CD4-positive, alpha-beta memory T cell (primary cell): Measurements from ENCODE around the gene METRNL. TPM values are rescaled to one million over a fixed set of nuclear protein-coding genes. Genes with fewer than 3 reads are reported as not detected.

Source experiments
- CTCF ChIA-PET: fragments of 350-600 bp; sonication (Branson Sonifier 250); formaldehyde crosslinking; loops from one replicate; lab custom pipeline; 2021; ENCODE audit warnings: inconsistent platforms; ENCODE audit not compliant: partially characterized antibody; lab: Charles Lee
- POLR2A ChIA-PET: fragments of 350-600 bp; sonication (Branson Sonifier 250); formaldehyde crosslinking; loops from one replicate; lab custom pipeline; 2021; ENCODE audit not compliant: partially characterized antibody; lab: Charles Lee
- DNase-seq, 5 donors: peaks; one replicate each; pipeline versions ENCODE4 v3.0.0 to v3.0.0-alpha.2; 2020 to 2022; ENCODE audit warnings: mixed read lengths in 1 of 5
- H3K27ac ChIP-seq: one replicate; pipeline ENCODE4 v1.7.0; 2013; ENCODE audit warnings: low read depth, low read length
- H3K27me3 ChIP-seq: 2 replicates; pipeline ENCODE4 v1.7.0; 2013; ENCODE audit warnings: mild to moderate bottlenecking, low read length, moderate library complexity; ENCODE audit not compliant: insufficient read depth
- H3K36me3 ChIP-seq: 2 replicates; pipeline ENCODE4 v1.7.0; 2013; ENCODE audit warnings: mild to moderate bottlenecking, low read length, moderate library complexity; ENCODE audit not compliant: insufficient read depth
- H3K4me1 ChIP-seq: 2 replicates; pipeline ENCODE4 v1.7.0; 2013; ENCODE audit warnings: mild to moderate bottlenecking, low read length, moderate library complexity; ENCODE audit not compliant: insufficient read depth
- H3K4me3 ChIP-seq, 2 donors: one replicate each; pipeline ENCODE4 v1.7.0; 2013; ENCODE audit warnings: low read length in 2 of 2, mild to moderate bottlenecking in 1 of 2
- H3K9me3 ChIP-seq, 2 donors: one replicate each; pipeline ENCODE4 v1.7.0; 2013; ENCODE audit warnings: low read length in 2 of 2, control low read depth in 1 of 2; ENCODE audit not compliant: control insufficient read depth in 1 of 2
- H3K27ac Mint-ChIP-seq, 7 donors: one replicate each; pipeline ENCODE4 v1.8.0; 2020 to 2021; ENCODE audit warnings: mixed read lengths in 7 of 7, mild to moderate bottlenecking in 6 of 7, inconsistent platforms in 3 of 7, moderate library complexity in 3 of 7
- H3K27me3 Mint-ChIP-seq, 2 donors: one replicate each; pipeline ENCODE4 v1.8.0; 2020 to 2021; ENCODE audit warnings: mixed read lengths in 2 of 2
- H3K36me3 Mint-ChIP-seq, 2 donors: one replicate each; pipeline ENCODE4 v1.8.0; 2020 to 2021; ENCODE audit warnings: mixed read lengths in 2 of 2, inconsistent platforms in 1 of 2, mild to moderate bottlenecking in 1 of 2
- H3K4me1 Mint-ChIP-seq, 4 donors: one replicate each; pipeline ENCODE4 v1.8.0; 2020 to 2021; ENCODE audit warnings: mixed read lengths in 4 of 4, mild to moderate bottlenecking in 1 of 4
- H3K4me3 Mint-ChIP-seq, 8 donors: one replicate each; pipeline ENCODE4 v1.8.0; 2020 to 2021; ENCODE audit warnings: mixed read lengths in 8 of 8, mild to moderate bottlenecking in 7 of 8, moderate library complexity in 6 of 8, inconsistent platforms in 3 of 8
- H3K9me3 Mint-ChIP-seq, 8 donors: one replicate each; pipeline ENCODE4 v1.8.0; 2020 to 2021; ENCODE audit warnings: mixed read lengths in 8 of 8, mild to moderate bottlenecking in 5 of 8, inconsistent platforms in 3 of 8, moderate library complexity in 1 of 8
- intact Hi-C: fragments of 100-400 bp; cut with micrococcal nuclease; formaldehyde crosslinking; loops from one replicate; pipeline ENCODE4 v1.15.1; 2023
- polyA plus RNA-seq, 2 donors: library from polyadenylated mRNA; unstranded; fragments of 300-500 nt; fragmentation: Illumina TruSeq; gene quantifications; one replicate each; pipeline ENCODE4 v1.2.3, GENCODE V29; 2021
- total RNA-seq, 2 experiments: library from RNA; stranded (reverse); gene quantifications; one replicate each; pipeline ENCODE4 v1.2.3, GENCODE V29; 2021

Gene METRNL
- total and polyA plus RNA-seq, 4 experiments from 2014 or later = 0.67 to 6.5 (median 4.0) TPM

- peaks cover 0 to 4% (median 0%) of the 10 kb centered on the region in 8 donors for H3K9me3 Mint-ChIP-seq
- Histone ChIP-seq H3K27ac (no peak overlapping the region), H3K9me3 (no peaks in the 10 kb centered on the region), H3K4me3 (no peak overlapping the region), H3K36me3 (no peaks in the 10 kb centered on the region), H3K27me3 (no peaks in the 10 kb centered on the region), H3K4me1 (peaks cover 11% of the 10 kb centered on the region)
- H3K4me3 Mint-ChIP-seq = peak overlapping the region in 6 of 8 donors; percentile 13 to 71 (median 28)
- ChIA-PET CTCF (no interaction called here), POLR2A (interaction anchor here (1.3 to 1.4 kb wide), 2 partner anchors 24 to 214 kb away, joined by 3 to 4 read pairs; no protein-coding TSS in a partner anchor)
- no peak for DNase-seq
- H3K27ac Mint-ChIP-seq = peak overlapping the region in 2 of 7 donors; percentile 6 to 14
- intact Hi-C loops = no loop called here
- peaks cover 5 to 14% (median 10%) of the 10 kb centered on the region in 4 donors for H3K4me1 Mint-ChIP-seq
- H3K36me3 Mint-ChIP-seq = no peaks in the 10 kb centered on the region
- no peaks in the 10 kb centered on the region for H3K27me3 Mint-ChIP-seq
These were observed 2.0 kb upstream of the METRNL start for GRCh38 chr17:83077411-83077810.

GRCh38 chr17:83077939-83078338 is 1.5 kb upstream of the METRNL start:
- Histone ChIP-seq H3K4me1 (peaks cover 12% of the 10 kb centered on the region), H3K4me3 (no peak overlapping the region), H3K27me3 (no peaks in the 10 kb centered on the region), H3K36me3 (no peaks in the 10 kb centered on the region), H3K27ac (no peak overlapping the region), H3K9me3 (no peaks in the 10 kb centered on the region)
- POLR2A ChIA-PET = interaction anchor here (1.3 to 2.5 kb wide), 3 partner anchors 24 to 30 kb away, joined by 3 to 19 read pairs (median 9); no protein-coding TSS in a partner anchor
- Mint-ChIP-seq H3K27me3 (no peaks in the 10 kb centered on the region), H3K36me3 (no peaks in the 10 kb centered on the region), H3K4me1 (peaks cover 6 to 19% (median 15%) of the 10 kb centered on the region in 4 donors), H3K9me3 (peaks cover 0 to 4% (median 0%) of the 10 kb centered on the region in 8 donors), H3K27ac (peak overlapping the region in 1 of 7 donors; percentile 14), H3K4me3 (peak overlapping the region; percentile 44 to 75 (median 70))
- intact Hi-C loops = no loop called here
- DNase-seq = no peak
- CTCF ChIA-PET = no interaction called here

- Histone ChIP-seq H3K4me1 (peaks cover 20% of the 10 kb centered on the region), H3K9me3 (no peaks in the 10 kb centered on the region), H3K27me3 (no peaks in the 10 kb centered on the region), H3K4me3 (peak overlapping the region in 1 of 2 donors; percentile 49), H3K36me3 (no peaks in the 10 kb centered on the region), H3K27ac (no peak overlapping the region)
- DNase-seq = peak in 2 of 5 donors; percentile 21 to 27
- H3K27me3 Mint-ChIP-seq = no peaks in the 10 kb centered on the region
- peak overlapping the region in 1 of 7 donors; percentile 14 for H3K27ac Mint-ChIP-seq
- H3K36me3 Mint-ChIP-seq = peaks cover 0 to 3% of the 10 kb centered on the region in 2 donors
- H3K9me3 Mint-ChIP-seq = peaks cover 0 to 4% (median 0%) of the 10 kb centered on the region in 8 donors
- H3K4me1 Mint-ChIP-seq = peaks cover 9 to 26% (median 22%) of the 10 kb centered on the region in 4 donors
- ChIA-PET POLR2A (interaction anchor here (0.7 to 2.5 kb wide), 5 partner anchors 9 to 99 kb away, joined by 4 to 19 read pairs (median 5); no protein-coding TSS in a partner anchor), CTCF (no interaction called here)
- intact Hi-C loops = loop anchor here (1.0 kb wide), 1 partner anchor 27 kb away; no protein-coding TSS in a partner anchor
- peak overlapping the region; percentile 44 to 75 (median 70) for H3K4me3 Mint-ChIP-seq
These were observed 744 bp upstream of the METRNL start for GRCh38 chr17:83078378-83079351.

- DNase-seq = peak in 2 of 5 donors; percentile 23 to 31
- no peaks in the 10 kb centered on the region for H3K36me3 ChIP-seq
- no peaks in the 10 kb centered on the region for H3K27me3 Mint-ChIP-seq
- H3K27ac Mint-ChIP-seq = no peak overlapping the region
- ChIA-PET CTCF (no interaction called here), POLR2A (interaction anchor here (1.3 to 2.5 kb wide), 6 partner anchors 10 to 216 kb away, joined by 4 to 19 read pairs (median 4); no protein-coding TSS in a partner anchor)
- intact Hi-C loops = loop anchor here (1.0 kb wide), 1 partner anchor 29 kb away; no protein-coding TSS in a partner anchor
- peaks cover 0 to 5% of the 10 kb centered on the region in 2 donors for H3K36me3 Mint-ChIP-seq
- H3K4me3 ChIP-seq = no peak overlapping the region
- H3K9me3 Mint-ChIP-seq = peaks cover 0 to 4% (median 0%) of the 10 kb centered on the region in 8 donors
- H3K9me3 ChIP-seq = no peaks in the 10 kb centered on the region
- no peaks in the 10 kb centered on the region for H3K27me3 ChIP-seq
- H3K4me3 Mint-ChIP-seq = no peak overlapping the region
- H3K27ac ChIP-seq = no peak overlapping the region
- peaks cover 12 to 35% (median 25%) of the 10 kb centered on the region in 4 donors for H3K4me1 Mint-ChIP-seq
- H3K4me1 ChIP-seq = peaks cover 29% of the 10 kb centered on the region
These were observed 563 bp downstream of the METRNL start for GRCh38 chr17:83079766-83080578.

GRCh38 chr17:83080579-83080857 is 1.1 kb downstream of the METRNL start:
- peaks cover 0 to 4% (median 0%) of the 10 kb centered on the region in 8 donors for H3K9me3 Mint-ChIP-seq
- peaks cover 9 to 35% (median 25%) of the 10 kb centered on the region in 4 donors for H3K4me1 Mint-ChIP-seq
- H3K27ac ChIP-seq = no peak overlapping the region
- H3K27me3 Mint-ChIP-seq = no peaks in the 10 kb centered on the region
- CTCF ChIA-PET = no interaction called here
- H3K9me3 ChIP-seq = no peaks in the 10 kb centered on the region
- POLR2A ChIA-PET = interaction anchor here (1.5 kb wide), 2 partner anchors 95 to 216 kb away, joined by 4 read pairs; no protein-coding TSS in a partner anchor
- H3K27ac Mint-ChIP-seq = no peak overlapping the region
- H3K4me3 Mint-ChIP-seq = no peak overlapping the region
- peaks cover 0 to 5% of the 10 kb centered on the region in 2 donors for H3K36me3 Mint-ChIP-seq
- H3K4me3 ChIP-seq = no peak overlapping the region
- H3K27me3 ChIP-seq = no peaks in the 10 kb centered on the region
- H3K4me1 ChIP-seq = peaks cover 29% of the 10 kb centered on the region
- no peak for DNase-seq
- H3K36me3 ChIP-seq = no peaks in the 10 kb centered on the region
- intact Hi-C loops = no loop called here

- peaks cover 29% of the 10 kb centered on the region for H3K4me1 ChIP-seq
These were observed 1.7 kb downstream of the METRNL start for GRCh38 chr17:83080858-83081683.

More at GRCh38 chr17:83080858-83081683, 1.7 kb downstream of the METRNL start:
- CTCF ChIA-PET = no interaction called here
- H3K36me3 ChIP-seq = no peaks in the 10 kb centered on the region
- Mint-ChIP-seq H3K4me3 (peak overlapping the region in 5 of 8 donors; percentile 71 to 82 (median 79)), H3K27me3 (no peaks in the 10 kb centered on the region), H3K36me3 (peaks cover 0 to 5% of the 10 kb centered on the region in 2 donors), H3K27ac (peak overlapping the region in 2 of 7 donors; percentile 57 to 94), H3K9me3 (peaks cover 0 to 6% (median 0%) of the 10 kb centered on the region in 8 donors), H3K4me1 (peaks cover 8 to 40% (median 27%) of the 10 kb centered on the region in 4 donors)
- POLR2A ChIA-PET = interaction anchor here (1.5 kb wide), 2 partner anchors 95 to 217 kb away, joined by 4 read pairs; no protein-coding TSS in a partner anchor
- H3K27me3 ChIP-seq = no peaks in the 10 kb centered on the region
- peak overlapping the region in 1 of 2 donors; percentile 38 for H3K4me3 ChIP-seq
- intact Hi-C loops = no loop called here
- H3K9me3 ChIP-seq = no peaks in the 10 kb centered on the region
- no peak overlapping the region for H3K27ac ChIP-seq
- DNase-seq = peak in 4 of 5 donors; percentile 24 to 40 (median 25)
